Measurements from ENCODE around the gene CA11.

- TF ChIP-seq CTCF (IDR thresholded peaks at IDR 0.05), result no peak
- TF ChIP-seq EZH2phosphoT487 (IDR thresholded peaks at IDR 0.05), result no peak
Observed at GRCh38 chr19:48609571-48610108, 36.3 kb downstream of the CA11 start.

Measured in neural progenitor cell (in vitro differentiated cells).